Adrenal gland (tissue), 5 donors: ENCODE results near the gene CELF2.

Experiments
- CTCF ChIP-seq, 6 experiments: fragments of 450-650 bp in 4 of 6; fragments of 200-600 bp in 2 of 6; sonication (generic) in 1 of 6; IDR thresholded peaks; 1 replicate in 5 of 6; 2 replicates in 1 of 6; pipeline versions ENCODE4 v1.5.1 to v1.8.0; 2016 to 2021; ENCODE audit warnings: antibody characterized with exemption in 6 of 6, mild to moderate bottlenecking in 2 of 6, moderate library complexity in 1 of 6
- POLR2A ChIP-seq, 2 donors: fragments of 450-650 bp; IDR thresholded peaks; one replicate each; pipeline ENCODE4 v1.6.1; 2017; ENCODE audit warnings: antibody characterized with exemption in 2 of 2, mild to moderate bottlenecking in 2 of 2, moderate library complexity in 1 of 2
- donor health status: DM: no; HTN: no; CAD: no.

DNA sequence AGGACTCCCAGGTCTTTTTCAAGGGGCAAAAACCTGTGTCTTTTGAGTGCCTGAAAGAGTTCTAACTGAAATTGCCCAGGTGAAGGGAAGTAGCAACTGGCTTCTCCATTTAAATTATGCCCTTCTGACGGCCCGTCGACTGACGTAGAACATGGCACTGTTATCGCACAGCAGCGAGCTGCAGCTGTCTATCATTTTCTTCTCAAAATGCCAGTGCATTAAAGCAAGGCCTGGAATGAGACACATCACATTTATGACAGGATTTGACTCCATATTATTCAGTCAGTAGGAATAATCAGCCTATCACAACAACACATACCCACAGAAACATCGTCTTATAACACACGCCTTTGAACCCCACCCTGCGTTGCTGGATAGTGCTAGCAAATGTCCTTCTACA lies 69.7 kb downstream of the CELF2 start:
- TF ChIP-seq CTCF (IDR thresholded peaks at IDR 0.05) (no peak), POLR2A (IDR thresholded peaks at IDR 0.05) (no peak)
